HG03521 (cell line): ENCODE data around the gene NKD1.

Source experiments
- ATAC-seq: cut with Tn5 transposase; IDR thresholded peaks from one replicate; pipeline ENCODE4 v1.9.1; 2021; ENCODE audit warnings: mild to moderate bottlenecking, moderate library complexity; ENCODE audit not compliant: unreplicated experiment

Gene NKD1

DNA sequence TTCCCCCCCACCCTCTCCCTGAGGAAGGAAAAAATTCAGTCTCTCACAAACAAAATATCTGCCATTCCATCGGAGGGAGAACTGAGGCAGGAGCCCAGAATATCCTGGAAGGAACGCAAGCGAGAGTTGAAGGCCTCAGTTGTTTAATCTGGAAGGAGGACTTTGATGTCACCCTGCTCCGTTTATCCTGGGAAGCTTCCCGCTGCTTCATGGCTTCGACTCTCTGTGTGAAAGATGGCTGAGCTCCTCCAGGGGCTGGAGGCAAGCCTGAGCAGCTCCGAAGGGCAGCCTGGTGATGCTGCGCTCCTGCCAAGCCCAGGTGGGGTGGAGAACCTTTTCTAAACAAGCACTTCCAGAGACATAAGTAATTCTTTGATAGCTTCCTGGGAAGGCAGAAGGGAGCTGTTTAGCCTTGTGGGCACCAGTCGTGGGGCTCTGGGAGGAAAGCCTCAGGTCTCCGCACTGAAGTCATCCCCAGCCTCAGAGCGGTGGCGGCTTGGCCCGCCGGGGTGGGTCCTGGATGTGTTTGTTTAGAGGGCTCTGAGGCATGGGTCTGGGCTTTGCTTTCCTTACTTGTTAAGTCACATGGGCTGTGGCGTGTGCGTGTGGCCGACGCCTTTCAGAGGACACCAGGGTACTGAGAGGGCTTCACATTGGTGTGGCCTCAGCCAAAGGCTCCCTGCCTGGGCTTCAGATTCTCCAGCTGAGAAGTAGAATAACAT lies 7.9 kb downstream of the NKD1 start:
- no peak for ATAC-seq

DNA sequence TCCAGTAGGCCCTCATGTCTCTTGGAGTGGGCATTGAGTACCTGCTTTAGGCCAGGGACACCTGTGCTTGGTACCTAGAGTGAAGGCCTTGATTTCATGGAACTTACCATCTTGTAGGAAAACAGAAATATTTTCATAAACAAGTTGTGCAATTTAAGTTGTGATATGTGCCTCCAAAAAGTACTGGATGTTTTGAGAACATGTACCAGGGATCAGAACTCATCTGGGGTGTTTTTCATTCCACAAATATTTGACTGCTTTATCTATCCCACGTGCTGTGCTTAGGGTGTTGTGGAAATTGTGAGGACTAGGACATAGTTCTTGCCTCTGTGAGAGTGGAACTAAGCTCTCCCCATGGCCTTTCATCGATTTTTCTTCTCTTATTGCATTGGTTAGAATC lies 8.8 kb downstream of the NKD1 start:
- no peak for ATAC-seq

DNA sequence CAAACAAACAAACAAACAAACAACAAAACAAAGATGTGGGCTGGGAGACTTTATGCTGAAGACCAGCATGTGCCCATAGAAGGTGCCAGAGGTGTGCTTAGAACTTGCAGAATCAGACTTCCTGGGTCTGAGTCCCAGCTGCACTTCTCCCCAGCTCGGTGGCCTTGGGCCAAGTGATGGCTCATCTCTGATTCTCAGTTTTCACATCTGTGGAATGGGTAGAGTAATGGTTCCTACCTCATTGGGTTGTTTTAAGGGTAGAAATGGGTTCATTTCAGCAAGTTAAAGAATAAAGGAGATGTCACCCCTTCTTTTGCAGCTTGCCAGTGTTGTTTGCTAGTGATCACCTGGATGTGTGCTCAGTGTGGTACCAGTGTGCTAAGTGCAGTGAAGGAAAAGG lies 10.7 kb downstream of the NKD1 start:
- ATAC-seq = no peak

DNA sequence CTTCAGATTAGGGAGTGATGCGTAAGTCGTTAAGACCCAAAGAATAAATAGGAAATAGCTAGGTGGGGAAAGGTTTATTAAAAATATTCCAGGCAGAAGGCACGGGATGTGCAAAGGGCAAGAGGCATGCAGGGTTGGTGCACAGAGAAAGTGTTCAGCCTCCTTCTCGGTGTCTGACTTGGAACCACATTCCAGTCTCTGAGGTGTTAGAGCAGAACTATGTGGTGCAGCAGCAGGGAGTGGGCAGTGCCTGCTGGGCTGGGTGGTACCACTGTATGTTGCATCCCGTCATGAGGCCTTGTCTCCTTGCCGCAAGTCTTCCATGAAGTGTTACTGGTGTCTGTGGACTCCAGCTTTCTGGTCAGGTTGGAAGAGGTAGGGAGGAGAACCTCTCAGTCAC lies 11.1 kb downstream of the NKD1 start:
- no peak for ATAC-seq

DNA sequence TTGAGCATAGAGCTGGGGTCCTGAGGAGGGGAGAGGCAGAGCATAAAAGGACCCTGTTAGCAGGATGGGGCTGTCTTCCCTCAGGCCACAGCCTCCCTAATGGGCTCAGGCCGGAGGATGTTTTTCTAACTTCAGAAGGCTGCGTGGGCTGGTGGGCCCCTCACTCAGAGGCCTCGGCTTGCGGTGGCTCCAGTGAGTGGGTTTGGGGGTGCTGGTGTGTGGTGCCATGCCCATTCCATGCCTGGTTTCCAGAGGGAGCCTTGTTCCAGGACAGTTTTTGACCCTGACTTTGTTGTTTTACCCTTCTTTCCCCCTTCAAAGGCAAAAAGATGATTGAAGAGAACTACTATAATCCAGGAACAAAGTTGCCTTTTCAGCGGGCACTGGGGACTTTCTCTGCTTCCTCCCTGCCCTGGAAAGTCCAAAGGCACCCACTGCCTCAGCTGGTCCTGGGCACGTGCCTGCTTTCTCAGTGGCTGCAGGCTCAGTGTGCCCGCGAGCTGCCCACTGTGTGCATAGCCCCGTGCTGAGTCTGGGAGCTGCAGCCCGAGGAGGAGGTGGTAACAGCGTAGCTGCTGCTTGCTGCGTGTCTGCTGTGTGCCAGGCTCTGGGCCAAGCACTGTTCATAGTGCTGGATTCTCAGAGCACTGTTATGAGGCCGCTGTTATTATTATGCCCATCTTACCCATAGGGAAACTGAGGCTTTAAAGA lies 11.8 kb downstream of the NKD1 start:
- no peak for ATAC-seq

DNA sequence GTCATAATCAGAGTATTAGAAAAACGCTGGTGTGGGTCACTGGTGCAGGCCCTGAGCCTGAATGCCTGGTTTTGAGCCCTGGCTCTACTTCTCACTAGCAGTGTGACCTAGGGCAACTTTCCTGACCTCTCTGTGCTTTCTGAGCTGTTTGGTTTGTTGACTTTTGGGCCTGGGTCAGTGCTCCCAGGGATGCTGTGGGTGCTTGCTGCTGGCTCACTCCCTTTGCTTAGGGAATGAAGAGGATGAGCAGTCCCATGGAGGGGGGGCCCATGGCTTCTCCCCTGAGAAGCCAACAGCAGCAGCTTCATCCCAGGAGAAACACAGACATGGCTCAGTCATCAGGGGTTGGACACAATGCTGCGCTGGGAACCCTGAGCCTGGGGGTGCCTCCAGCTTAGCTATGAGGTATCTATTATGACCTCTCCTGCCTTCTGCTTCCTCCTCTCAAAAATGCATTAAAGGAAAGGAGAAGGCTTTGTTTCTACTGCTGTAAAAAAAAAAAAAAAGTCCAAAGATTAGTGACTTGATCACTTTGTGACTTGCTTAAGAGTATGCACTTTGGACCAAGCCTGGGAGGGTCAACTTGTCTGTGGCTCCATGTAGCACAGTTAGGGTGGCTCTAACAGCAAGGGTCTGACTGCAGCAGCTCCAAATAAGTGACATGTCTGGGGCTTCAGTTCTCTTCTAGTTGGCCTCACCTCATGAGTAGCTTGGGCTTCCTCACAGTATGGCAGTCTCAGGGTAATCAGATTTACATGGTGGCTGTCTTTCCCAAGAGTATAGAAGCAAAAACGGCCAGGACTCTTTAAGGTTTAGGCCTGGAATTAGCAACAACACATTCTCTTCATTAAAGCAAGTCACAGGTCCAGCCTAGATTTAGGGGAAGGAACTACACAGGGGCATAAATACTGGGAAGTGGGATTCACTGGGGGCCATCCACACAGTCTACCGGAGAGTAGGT lies 13.0 kb downstream of the NKD1 start:
- no peak for ATAC-seq

DNA sequence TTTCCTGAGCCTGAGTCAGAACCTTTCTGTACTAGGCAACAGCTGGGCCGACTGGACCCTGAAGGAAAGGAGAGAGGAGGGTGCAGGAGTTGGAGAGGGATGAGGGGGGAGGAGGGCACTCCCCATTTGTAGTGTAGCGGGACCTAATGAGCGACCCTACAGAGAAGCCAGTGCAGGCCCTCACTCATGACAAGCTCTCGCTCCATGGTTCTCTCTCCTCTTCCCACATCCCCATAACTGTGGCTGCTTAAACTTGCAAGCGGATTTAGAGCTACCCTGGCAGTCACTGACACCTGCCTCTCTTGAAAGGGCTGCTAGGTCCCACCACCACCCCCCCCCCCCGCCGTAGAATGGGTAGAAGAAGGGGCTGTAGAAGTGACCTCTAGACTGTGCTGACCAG lies 14.5 kb downstream of the NKD1 start:
- no peak for ATAC-seq

DNA sequence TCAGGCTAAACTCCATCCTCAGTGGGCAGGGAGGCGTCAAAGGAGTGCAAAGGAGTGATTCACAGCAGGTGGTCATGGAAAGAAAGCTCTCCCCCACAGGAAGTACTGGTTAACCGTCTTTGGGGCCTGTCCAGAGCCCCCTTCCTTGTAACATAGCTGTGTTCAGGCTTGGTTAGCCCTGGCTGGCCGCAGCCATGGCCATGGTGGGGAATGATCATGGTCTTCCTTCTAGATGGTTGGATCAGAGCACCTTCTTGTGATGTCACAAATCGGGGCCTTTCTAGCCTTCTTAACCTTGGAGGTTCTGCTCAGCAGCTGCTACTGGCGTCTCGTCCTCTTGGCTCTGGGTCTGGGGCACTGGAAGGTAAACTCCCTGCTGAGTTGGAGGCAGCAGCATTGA lies 15.8 kb downstream of the NKD1 start:
- no peak for ATAC-seq

DNA sequence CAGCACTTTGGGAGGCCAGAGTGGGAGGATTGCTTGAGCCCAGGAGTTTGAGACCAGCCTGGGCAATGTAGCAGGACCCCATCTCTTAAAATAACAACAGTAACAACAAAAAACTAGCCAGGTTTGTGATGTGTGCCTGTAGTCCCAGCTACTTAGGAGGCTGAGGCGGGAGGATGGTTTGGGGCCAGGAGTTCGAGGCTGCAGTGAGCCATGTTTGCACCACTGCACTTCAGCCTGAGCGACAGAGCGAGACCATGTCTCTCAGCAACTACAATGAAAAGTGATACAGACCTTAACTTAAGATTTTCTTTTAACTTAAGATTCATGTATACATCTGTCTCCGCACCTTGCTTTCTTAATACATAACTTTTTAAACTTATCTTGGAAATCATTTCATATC lies 17.2 kb downstream of the NKD1 start:
- ATAC-seq = no peak

DNA sequence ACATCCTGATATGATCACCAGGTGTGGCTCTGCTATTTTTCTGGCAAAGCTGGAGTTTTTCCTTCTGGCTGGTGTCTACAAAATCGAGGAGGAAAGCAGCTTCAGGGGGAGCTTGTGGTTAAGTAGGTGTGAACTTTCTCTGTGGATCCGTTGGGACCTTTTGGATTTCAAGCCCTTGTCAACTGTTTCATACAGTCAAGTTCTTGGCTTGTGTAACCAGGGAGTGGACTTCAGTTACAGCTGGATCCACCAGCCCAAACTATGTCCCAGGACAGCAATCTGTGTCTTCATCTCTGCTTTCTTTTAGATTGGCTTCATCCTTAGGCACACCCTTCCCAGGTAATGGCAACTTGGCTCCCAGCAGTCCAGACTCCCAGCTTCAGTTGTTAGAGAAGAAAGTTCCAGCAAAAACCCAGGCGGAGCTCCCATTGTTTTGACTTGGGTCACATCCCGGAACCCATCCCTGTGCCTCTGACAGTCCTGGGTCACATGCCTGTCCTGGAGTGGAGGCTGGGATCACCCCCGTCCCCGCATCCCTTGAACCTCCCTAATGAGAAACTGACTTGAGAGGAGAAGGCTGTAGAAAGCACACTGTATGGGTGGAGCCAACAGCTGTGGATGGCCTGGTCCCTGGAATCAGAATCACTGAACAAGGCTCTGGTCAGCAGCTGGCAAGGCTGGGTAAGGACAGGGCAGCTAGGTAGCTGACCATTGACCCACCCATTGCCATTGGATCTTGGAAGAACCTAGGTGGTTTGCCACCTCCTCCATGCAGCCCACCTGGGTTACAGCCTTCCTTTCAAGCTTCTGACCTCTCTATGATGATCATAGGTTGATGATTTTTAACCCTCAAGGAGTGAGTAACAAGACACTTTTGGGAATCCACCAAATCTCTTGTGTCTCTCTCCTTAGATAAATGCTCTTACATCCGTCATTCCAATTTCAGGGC lies 18.1 kb downstream of the NKD1 start:
- no peak for ATAC-seq

DNA sequence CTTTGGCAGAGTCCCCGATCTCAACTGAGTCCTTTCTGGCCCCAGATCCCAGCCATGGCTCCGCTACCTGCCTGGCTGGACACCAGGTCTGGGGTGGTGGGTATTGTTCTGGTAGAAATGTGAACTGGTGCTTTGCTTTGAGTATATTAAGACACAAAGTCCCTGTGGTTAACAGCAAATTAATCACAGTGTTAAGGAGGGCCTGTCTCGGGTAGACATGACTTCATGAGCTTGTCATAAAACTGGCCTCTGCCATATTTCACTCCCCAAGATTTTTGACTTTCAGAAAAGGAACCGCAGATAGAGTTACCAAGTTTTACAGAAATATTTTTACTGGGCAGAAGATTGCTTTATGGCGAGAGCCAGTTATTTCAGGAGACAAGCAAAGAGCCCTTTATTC lies 19.5 kb downstream of the NKD1 start:
- no peak for ATAC-seq

DNA sequence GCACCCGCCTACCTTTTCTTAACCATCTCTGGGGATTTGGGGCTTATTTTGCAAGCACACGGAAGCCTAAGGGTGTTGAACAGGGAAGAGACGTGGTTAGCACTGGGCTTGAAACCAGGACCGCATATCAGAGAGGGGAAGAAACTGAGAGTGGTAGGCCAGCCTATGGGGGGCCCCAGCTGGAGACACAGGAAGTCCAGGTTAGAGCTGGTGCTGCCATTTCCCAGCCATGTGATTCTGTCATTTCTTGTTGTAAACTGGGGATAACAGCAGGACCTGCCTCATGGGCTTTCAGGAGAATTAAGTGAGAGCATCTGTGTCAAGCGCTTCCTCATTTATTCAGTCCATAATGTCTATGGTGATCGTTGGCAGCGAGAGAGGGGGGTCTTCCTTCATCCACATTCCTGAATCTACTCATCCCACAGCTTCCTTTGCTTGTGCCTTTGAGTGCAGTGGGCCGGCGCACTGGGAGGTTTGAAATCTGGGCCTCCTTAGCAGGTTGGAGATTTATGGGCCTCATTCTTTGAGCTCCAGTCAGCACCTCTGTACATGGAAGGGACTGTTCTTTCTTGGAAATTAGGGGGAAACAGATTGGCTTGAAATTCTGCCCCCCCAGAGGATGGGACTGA lies 20.1 kb downstream of the NKD1 start:
- no peak for ATAC-seq

DNA sequence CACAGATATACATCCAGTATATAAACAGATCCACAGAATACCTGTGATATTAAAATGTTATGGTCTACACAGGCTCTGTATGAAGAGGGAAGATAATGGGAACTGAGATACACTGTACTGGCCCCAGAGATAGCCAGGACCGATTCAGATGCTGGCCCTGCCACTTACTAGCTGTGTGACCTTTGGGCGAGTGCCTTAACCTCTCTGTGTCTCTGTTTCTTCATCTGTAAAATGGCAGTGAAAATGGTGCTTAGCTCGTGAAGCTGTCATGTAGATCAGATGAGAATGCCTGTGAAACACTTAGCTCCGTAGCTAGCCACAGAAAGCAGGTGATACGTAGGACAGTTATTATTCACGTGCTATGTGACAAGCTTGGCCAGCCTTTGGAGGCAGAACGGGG lies 22.2 kb downstream of the NKD1 start:
- ATAC-seq = no peak

DNA sequence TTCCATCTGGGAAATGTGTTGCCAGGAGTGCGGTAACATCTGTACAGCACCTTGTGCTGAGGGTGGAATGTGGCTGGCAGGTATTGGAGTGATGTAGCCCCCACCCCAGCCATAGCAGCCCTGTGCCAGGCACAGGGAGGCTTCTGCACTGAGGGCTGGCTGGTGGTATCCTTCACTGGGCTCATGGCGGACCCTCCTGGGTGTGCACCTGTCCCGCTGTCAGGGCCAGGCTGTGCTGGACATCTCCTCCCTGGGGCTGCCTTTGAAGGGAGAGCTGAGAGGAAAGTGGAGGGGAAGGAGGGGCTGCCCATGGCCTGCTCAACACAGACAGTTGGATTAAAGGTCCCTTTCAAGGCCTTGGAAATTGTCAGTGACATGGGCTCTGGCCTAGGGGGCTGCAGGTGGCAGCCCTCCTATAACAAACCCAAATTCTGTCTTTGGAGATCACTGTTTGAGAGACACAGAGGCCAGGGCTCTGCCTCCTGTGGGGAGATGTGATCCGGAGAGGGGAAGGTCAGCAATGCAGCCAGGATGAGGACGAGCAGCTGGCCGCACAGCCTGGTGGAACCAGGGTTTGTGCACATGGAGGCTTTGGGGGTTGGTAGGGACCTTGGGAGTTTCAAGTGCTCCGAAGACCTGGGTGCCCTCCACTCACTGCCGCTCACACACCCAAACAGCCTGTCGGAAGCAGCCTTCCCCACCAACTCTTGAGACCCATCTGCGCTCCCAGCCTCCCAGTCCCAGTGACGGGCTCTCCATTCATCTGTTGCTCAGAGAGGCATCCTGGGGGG lies 22.8 kb downstream of the NKD1 start:
- ATAC-seq = no peak

DNA sequence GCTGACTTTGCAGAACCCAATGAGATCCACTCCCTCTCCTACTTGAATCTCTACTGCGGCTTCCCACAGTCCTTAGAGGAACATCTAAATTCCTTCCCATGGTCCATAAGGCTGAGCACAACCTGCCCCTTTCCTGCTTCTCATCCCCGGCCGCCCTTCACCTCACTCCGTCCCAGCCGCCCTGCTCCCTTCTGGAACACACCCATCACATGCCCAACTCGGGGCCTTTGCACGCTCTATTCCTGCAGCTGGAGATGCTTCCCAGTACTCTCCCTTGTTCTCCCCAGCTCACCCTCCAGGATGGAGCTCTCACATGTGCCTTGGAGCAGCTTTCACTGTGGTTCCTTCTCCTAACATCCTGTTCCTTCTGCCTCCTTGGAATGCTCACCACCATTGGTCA lies 23.6 kb downstream of the NKD1 start:
- ATAC-seq = no peak

DNA sequence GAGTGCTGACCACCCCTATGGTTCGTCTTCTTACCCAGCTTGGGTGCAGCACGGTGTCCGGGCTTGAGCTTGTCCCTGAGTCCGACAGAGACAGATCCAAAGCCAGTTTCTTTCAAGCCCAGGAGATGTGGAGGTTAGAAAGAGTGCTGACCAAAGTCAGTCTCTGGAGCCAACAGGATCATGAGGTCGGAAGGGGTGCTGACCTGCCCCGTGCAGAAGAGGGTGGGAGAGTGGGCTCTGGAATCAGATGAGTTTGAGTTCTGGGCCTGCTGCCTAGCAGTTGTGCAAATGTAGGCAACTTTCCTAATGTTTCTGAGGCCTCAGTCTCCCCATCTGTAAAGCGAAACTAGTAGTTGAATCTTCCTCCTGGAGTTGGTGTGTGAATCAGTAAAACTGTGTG lies 24.5 kb downstream of the NKD1 start:
- no peak for ATAC-seq

DNA sequence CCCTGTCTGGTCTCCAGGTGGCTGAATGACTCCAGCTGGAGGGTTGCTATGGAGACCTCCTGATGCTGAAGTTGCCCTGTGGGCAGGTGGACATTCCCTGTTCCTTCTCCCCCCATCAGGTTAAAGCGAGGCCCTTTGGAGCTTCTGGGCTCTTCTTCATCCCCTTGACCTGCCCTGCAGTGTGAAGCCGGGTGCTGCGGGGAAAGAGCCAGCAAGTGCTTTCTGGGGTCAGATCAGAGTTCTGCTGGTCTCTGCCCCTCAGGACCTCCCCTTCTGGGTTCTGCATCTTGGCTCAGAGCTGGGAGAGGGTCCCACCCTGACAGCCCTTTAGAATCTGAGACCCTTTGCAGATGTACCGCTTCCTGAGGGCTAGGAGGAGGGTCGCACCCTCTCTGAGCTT lies 25.1 kb downstream of the NKD1 start:
- no peak for ATAC-seq

DNA sequence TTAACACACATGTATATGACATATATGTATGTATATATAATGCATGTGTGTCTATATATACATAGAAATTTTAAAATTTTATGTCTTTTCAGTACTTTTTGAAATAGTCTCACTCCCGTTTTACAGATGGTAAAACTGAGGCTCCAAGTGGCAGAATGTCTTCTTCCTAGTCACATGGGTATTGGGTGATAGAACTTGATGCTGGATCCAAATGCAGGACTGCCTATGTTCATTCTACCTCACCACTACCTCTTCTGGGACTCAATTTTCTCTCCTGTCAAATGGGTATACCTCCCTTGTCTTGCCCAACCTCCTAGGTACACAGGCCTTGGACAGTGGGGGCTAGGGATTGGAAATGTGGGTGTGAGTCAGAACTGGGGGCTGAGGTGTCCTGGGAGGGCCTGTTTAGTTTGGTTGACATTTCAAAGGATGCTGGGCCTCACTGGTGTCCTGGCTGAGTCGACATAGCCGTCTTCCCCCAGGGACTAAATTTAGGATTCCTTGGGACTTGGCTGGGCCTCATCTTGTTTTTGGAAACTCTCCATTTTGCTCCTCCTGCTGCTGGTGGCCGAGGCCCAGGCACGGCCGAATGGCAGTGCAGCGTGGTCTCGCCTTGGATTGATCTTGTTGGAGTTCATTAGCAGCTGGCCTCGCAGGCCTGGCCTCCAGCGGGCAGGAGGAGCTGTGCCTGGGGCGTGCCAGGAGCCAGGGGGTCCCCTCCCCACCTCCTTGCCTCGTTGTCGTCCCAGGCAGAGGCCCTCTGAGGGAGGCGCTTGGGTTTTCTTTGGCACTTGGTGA lies 25.9 kb downstream of the NKD1 start:
- ATAC-seq = no peak

DNA sequence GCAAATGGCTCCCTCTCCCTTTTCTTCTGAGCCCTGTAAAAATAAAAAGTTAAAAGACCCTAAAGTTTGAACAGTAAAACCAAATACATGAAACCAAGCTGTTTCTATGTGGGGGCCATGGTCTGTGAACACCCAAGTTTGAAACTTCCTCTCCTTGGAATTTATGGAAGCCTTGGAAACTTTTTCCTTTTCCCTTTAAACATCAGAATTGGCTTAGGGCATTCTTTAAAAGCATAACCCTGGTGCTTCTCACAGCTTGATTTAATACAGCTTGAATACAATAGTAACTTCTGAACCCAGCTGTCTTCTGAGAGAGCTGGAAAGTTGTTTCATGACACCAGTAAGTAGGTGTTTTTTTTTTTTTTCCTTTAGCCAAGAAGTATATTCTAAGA lies 26.5 kb downstream of the NKD1 start:
- ATAC-seq = no peak
